Neuronal stem cell (in vitro differentiated cells): ENCODE measurements around the gene DRAP1.

Experiments used
- DNase-seq: peaks from one replicate; pipeline ENCODE4 v3.0.0-alpha.2; 2013; ENCODE audit warnings: low spot score
- H2AFZ ChIP-seq: one replicate; pipeline ENCODE4 v1.6.1; 2013; ENCODE audit warnings: mild to moderate bottlenecking, low read length, inconsistent platforms
- H2AK5ac ChIP-seq: 2 replicates; pipeline ENCODE4 v1.6.1; 2013; ENCODE audit warnings: low read depth, mild to moderate bottlenecking, inconsistent platforms, low read length, moderate library complexity, mixed read lengths
- H2BK120ac ChIP-seq: 2 replicates; pipeline ENCODE4 v1.6.1; 2013; ENCODE audit warnings: low read depth, mild to moderate bottlenecking, inconsistent platforms, low read length, moderate library complexity, mixed read lengths
- H2BK12ac ChIP-seq: one replicate; pipeline ENCODE4 v1.6.1; 2013; ENCODE audit warnings: low read length, inconsistent platforms
- H2BK15ac ChIP-seq: 2 replicates; pipeline ENCODE4 v1.6.1; 2013; ENCODE audit warnings: mild to moderate bottlenecking, low read length, inconsistent platforms, mixed read lengths
- H2BK5ac ChIP-seq: one replicate; pipeline ENCODE4 v1.6.1; 2013; ENCODE audit warnings: inconsistent platforms, mild to moderate bottlenecking, low read length, moderate library complexity
- H3K14ac ChIP-seq: one replicate; pipeline ENCODE4 v1.6.1; 2013; ENCODE audit warnings: low read length, inconsistent platforms
- H3K18ac ChIP-seq: 2 replicates; pipeline ENCODE4 v1.6.1; 2013; ENCODE audit warnings: low read length, inconsistent platforms
- H3K23ac ChIP-seq: 2 replicates; pipeline ENCODE4 v1.6.1; 2013; ENCODE audit warnings: low read depth, mild to moderate bottlenecking, mixed read lengths, low read length, inconsistent platforms; ENCODE audit not compliant: poor library complexity
- H3K27ac ChIP-seq: replicated peaks from 3 replicates; pipeline ENCODE4 v1.5.1; 2013; ENCODE audit warnings: low read length, inconsistent platforms
- H3K27me3 ChIP-seq, 3 experiments: 2 replicates each; pipeline ENCODE4 v1.6.1; 2013; ENCODE audit warnings: low read length in 3 of 3, mild to moderate bottlenecking in 2 of 3, inconsistent platforms in 1 of 3, low read depth in 1 of 3, mixed read lengths in 1 of 3, moderate library complexity in 1 of 3; ENCODE audit not compliant: control insufficient read depth in 3 of 3, insufficient read depth in 3 of 3
- H3K36me3 ChIP-seq, 2 donors: replicated peaks in 1 of 2; 2 replicates each; pipeline ENCODE4 v1.6.1; 2013; ENCODE audit warnings: low read length in 2 of 2; ENCODE audit not compliant: control insufficient read depth in 2 of 2, insufficient read depth in 2 of 2
- H3K4ac ChIP-seq: 2 replicates; pipeline ENCODE4 v1.6.1; 2013; ENCODE audit warnings: inconsistent platforms, mild to moderate bottlenecking, low read length, moderate library complexity
- H3K4me1 ChIP-seq, 2 donors: 1 replicate in 1 of 2; 2 replicates in 1 of 2; pipeline ENCODE4 v1.6.1; 2013; ENCODE audit warnings: low read length in 2 of 2, low read depth in 1 of 2; ENCODE audit not compliant: control insufficient read depth in 2 of 2, insufficient read depth in 1 of 2
- H3K4me2 ChIP-seq: one replicate; pipeline ENCODE4 v1.6.1; 2013; ENCODE audit warnings: mild to moderate bottlenecking, low read length, inconsistent platforms; ENCODE audit not compliant: insufficient read depth, poor library complexity, severe bottlenecking
- H3K4me3 ChIP-seq, 2 donors: 2 replicates each; pipeline ENCODE4 v1.5.1; 2013; ENCODE audit warnings: low read length in 2 of 2, mild to moderate bottlenecking in 2 of 2, inconsistent platforms in 1 of 2, moderate library complexity in 1 of 2
- H3K79me1 ChIP-seq: one replicate; pipeline ENCODE4 v1.6.1; 2013; ENCODE audit warnings: low read depth, mild to moderate bottlenecking, inconsistent platforms, low read length, moderate library complexity
- H3K9ac ChIP-seq: one replicate; pipeline ENCODE4 v1.6.1; 2013; ENCODE audit warnings: mild to moderate bottlenecking, low read depth, low read length, inconsistent platforms; ENCODE audit not compliant: poor library complexity
- H3K9me3 ChIP-seq, 2 donors: replicated peaks in 1 of 2; 2 replicates each; pipeline versions ENCODE3 to v1.6.1; 2013; ENCODE audit warnings: low read length in 2 of 2, mild to moderate bottlenecking in 2 of 2, inconsistent platforms in 1 of 2, low read depth in 1 of 2, mixed read lengths in 1 of 2, moderate library complexity in 1 of 2; ENCODE audit not compliant: control insufficient read depth in 2 of 2, insufficient read depth in 1 of 2
- H4K8ac ChIP-seq: one replicate; pipeline ENCODE4 v1.6.1; 2013; ENCODE audit warnings: low read depth, mild to moderate bottlenecking, inconsistent platforms, low read length, moderate library complexity
- H4K91ac ChIP-seq: one replicate; pipeline ENCODE4 v1.6.1; 2013; ENCODE audit warnings: low read length, low read depth, mild to moderate bottlenecking, inconsistent platforms; ENCODE audit not compliant: poor library complexity
- WGBS, 2 donors: extraction: QIAGEN DNeasy Blood & Tissue Kit; methylation state at CpG; one replicate each; pipeline ENCODE4 v1.1.7; 2013; ENCODE audit warnings: missing lambda C conversion rate in 2 of 2, mixed read lengths in 1 of 2; ENCODE audit not compliant: insufficient read length in 2 of 2, insufficient replicate concordance in 1 of 2; ENCODE audit errors: extremely low coverage in 2 of 2; 5-methylcytosine and 5-hydroxymethylcytosine counted together

The DRAP1 gene

GRCh38 chr11:65907878-65908277 lies 11.3 kb upstream of the DRAP1 start:
- no peak for DNase-seq
- Histone ChIP-seq H3K9me3 (no peaks in the 10 kb centered on the region), H2AFZ (no peak overlapping the region), H3K79me1 (no peaks in the 10 kb centered on the region), H3K4me2 (no peak overlapping the region), H3K4ac (no peak overlapping the region), H4K8ac (no peak overlapping the region), H3K4me3 (no peak overlapping the region), H3K27me3 (peaks cover 0 to 11% (median 0%) of the 10 kb centered on the region in 3 experiments), H3K23ac (no peak overlapping the region), H3K4me1 (peaks cover 6 to 14% of the 10 kb centered on the region in 2 donors), H2BK15ac (no peak overlapping the region), H3K36me3 (no peaks in the 10 kb centered on the region), H4K91ac (no peak overlapping the region), H2BK5ac (no peak overlapping the region), H3K27ac (no peak overlapping the region), H3K18ac (no peak overlapping the region), H3K9ac (no peak overlapping the region), H2AK5ac (peak overlapping the region; percentile 71), H2BK12ac (no peak overlapping the region), H3K14ac (no peak overlapping the region), H2BK120ac (no peak overlapping the region)
- no CpG with 5 or more reads among the region's 6 CpGs for WGBS, 2 donors

GRCh38 chr11:65911682-65912568 lies 7.3 kb upstream of the DRAP1 start:
- no peak overlapping the region for H3K4me3 ChIP-seq
- peak overlapping the region; percentile 89 for H2AFZ ChIP-seq
- H3K36me3 ChIP-seq, result peaks cover 3% of the 10 kb centered on the region in 2 donors
- no peak overlapping the region for H2BK12ac ChIP-seq
- no peaks in the 10 kb centered on the region for H3K79me1 ChIP-seq
- peak overlapping the region; percentile 61 for H4K91ac ChIP-seq
- H3K9me3 ChIP-seq, result peaks cover 0 to 2% of the 10 kb centered on the region in 2 donors
- no peak overlapping the region for H3K9ac ChIP-seq
- H3K4ac ChIP-seq, result no peak overlapping the region
- no peak overlapping the region for H2BK120ac ChIP-seq
- peak overlapping the region; percentile 30 for H2BK5ac ChIP-seq
- H3K27ac ChIP-seq, result no peak overlapping the region
- H3K4me1 ChIP-seq, result peaks cover 0 to 7% of the 10 kb centered on the region in 2 donors
- H3K14ac ChIP-seq, result no peak overlapping the region
- peak overlapping the region; percentile 77 for H2AK5ac ChIP-seq
- DNase-seq, result no peak
- peak overlapping the region; percentile 76 for H3K18ac ChIP-seq
- WGBS, 2 donors, result no CpG with 5 or more reads among the region's 14 CpGs
- H3K4me2 ChIP-seq, result no peak overlapping the region
- peak overlapping the region; percentile 73 for H4K8ac ChIP-seq
- peaks cover 0 to 5% (median 0%) of the 10 kb centered on the region in 3 experiments for H3K27me3 ChIP-seq
- H2BK15ac ChIP-seq, result peak overlapping the region; percentile 49
- no peak overlapping the region for H3K23ac ChIP-seq

GRCh38 chr11:65912845-65913244 lies 6.4 kb upstream of the DRAP1 start:
- H3K4me3 ChIP-seq, result no peak overlapping the region
- WGBS, 2 donors, result no CpG with 5 or more reads among the region's 4 CpGs
- peaks cover 4% of the 10 kb centered on the region for H3K79me1 ChIP-seq
- no peak overlapping the region for H3K9ac ChIP-seq
- peaks cover 9 to 13% of the 10 kb centered on the region in 2 donors for H3K36me3 ChIP-seq
- no peak overlapping the region for H2BK15ac ChIP-seq
- H3K4ac ChIP-seq, result no peak overlapping the region
- H3K23ac ChIP-seq, result no peak overlapping the region
- no peak overlapping the region for H3K14ac ChIP-seq
- H3K4me1 ChIP-seq, result peaks cover 4 to 9% of the 10 kb centered on the region in 2 donors
- no peak for DNase-seq
- H2BK12ac ChIP-seq, result no peak overlapping the region
- no peak overlapping the region for H3K18ac ChIP-seq
- H2AFZ ChIP-seq, result no peak overlapping the region
- no peak overlapping the region for H4K91ac ChIP-seq
- H3K27ac ChIP-seq, result no peak overlapping the region
- no peak overlapping the region for H2BK120ac ChIP-seq
- no peak overlapping the region for H2BK5ac ChIP-seq
- no peak overlapping the region for H3K4me2 ChIP-seq
- H3K9me3 ChIP-seq, result peaks cover 0 to 2% of the 10 kb centered on the region in 2 donors
- peak overlapping the region; percentile 8 for H2AK5ac ChIP-seq
- H3K27me3 ChIP-seq, result peaks cover 0 to 4% (median 0%) of the 10 kb centered on the region in 3 experiments
- H4K8ac ChIP-seq, result no peak overlapping the region

- Histone ChIP-seq H2BK12ac (no peak overlapping the region), H3K23ac (peak overlapping the region; percentile 58), H2AK5ac (no peak overlapping the region), H4K91ac (no peak overlapping the region), H3K4me3 (no peak overlapping the region), H3K79me1 (peaks cover 15% of the 10 kb centered on the region), H3K27ac (no peak overlapping the region), H3K14ac (no peak overlapping the region), H3K9ac (peak overlapping the region; percentile 39), H3K18ac (peak overlapping the region; percentile 74), H3K4ac (peak overlapping the region; percentile 8), H2AFZ (no peak overlapping the region), H2BK5ac (peak overlapping the region; percentile 46), H2BK15ac (no peak overlapping the region), H3K9me3 (peaks cover 0 to 2% of the 10 kb centered on the region in 2 donors), H3K4me1 (peaks cover 13 to 17% of the 10 kb centered on the region in 2 donors), H4K8ac (no peak overlapping the region), H3K4me2 (no peak overlapping the region), H3K36me3 (peaks cover 9 to 14% of the 10 kb centered on the region in 2 donors), H2BK120ac (no peak overlapping the region), H3K27me3 (peaks cover 0 to 2% (median 0%) of the 10 kb centered on the region in 3 experiments)
- WGBS, 2 donors, result no CpG with 5 or more reads among the region's 10 CpGs
- no peak for DNase-seq
These were observed 4.0 kb upstream of the DRAP1 start for GRCh38 chr11:65915101-65915820.
